Ureter (tissue), 1 donor: ENCODE results near the gene DUSP28. TPM values are rescaled to one million over a fixed set of nuclear protein-coding genes. Genes with fewer than 3 reads are reported as not detected.
"Not testable (repeated sequence)": the region's sequence is repeated elsewhere in the genome, so short reads cannot be mapped to it uniquely, and the experiment has no call there.

ENCODE experiments used
- DNase-seq: peaks from one replicate; pipeline ENCODE4 v3.0.0-alpha.2; 2020; ENCODE audit warnings: low spot score
- total RNA-seq: library from RNA; stranded (reverse); gene quantifications from one replicate; pipeline ENCODE4 v1.2.4, GENCODE V29; 2023
- donor health status: DM: yes; HTN: yes; CAD: no.

DUSP28 gene, protein sequence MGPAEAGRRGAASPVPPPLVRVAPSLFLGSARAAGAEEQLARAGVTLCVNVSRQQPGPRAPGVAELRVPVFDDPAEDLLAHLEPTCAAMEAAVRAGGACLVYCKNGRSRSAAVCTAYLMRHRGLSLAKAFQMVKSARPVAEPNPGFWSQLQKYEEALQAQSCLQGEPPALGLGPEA
- 6.2 TPM for total RNA-seq

GRCh38 chr2:240560084-240560479 is at the start of gene DUSP28:
Gene DUSP28 (plus strand): TSS chr2:240560357. CDS start chr2:240560685, 328 bp downstream.
- peak; percentile 91 for DNase-seq

DNA sequence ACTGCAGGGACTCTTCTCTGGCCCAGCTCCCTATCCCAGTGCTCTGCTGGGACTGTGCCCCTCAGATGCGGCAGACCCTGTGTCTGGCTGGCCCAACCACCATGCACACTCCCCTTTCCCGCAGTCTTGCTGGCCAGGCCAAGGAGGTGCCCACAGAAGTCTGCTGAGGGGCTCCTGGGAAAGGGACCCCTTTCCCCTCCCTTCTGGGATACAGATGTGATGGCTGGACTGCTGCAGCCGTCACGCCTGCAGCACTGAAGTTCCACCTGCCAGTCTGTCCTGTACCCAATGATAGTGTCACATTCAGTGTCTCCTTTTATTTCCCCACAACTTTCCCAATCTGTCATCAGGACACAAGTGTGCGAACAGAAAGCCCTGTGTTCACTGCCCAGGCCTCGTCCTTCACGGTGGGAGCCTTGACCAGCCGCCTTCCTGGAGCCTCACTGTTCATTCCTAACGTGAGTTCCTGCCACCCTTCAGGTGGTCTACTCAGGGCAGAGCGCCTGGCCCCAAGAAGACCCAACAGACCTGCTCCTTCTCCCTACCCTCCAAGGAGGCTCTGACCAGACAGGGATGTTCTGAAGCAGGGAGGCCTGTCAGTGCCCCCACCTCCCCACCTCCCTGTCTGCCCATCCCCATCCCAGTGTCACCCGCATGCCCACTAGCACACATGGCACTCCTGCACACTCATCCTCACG is 49.5 kb upstream of the DUSP28 start:
- DNase-seq: no peak

- no peak for DNase-seq
Observed at GRCh38 chr2:240511351-240512108, 48.6 kb upstream of the DUSP28 start.

DNA sequence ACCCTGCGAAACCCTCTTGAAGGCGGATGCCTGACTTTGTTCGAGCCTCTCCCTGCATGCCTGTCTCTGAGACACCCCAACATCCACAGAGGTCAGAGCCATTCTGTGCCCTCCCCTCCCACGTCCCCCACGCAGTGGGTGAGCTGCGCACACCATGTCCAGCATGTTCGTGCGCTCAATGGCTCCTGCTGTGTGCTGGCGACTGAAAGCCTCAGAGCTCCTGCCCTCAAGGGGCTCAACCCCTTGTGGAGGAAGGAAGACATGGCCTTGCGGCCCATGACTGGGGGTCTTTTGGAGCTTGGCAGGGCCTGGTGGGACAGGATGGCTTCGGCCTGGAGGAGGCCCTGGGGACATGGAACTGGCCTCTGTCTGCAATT is 48.1 kb upstream of the DUSP28 start:
- no peak for DNase-seq

DNA sequence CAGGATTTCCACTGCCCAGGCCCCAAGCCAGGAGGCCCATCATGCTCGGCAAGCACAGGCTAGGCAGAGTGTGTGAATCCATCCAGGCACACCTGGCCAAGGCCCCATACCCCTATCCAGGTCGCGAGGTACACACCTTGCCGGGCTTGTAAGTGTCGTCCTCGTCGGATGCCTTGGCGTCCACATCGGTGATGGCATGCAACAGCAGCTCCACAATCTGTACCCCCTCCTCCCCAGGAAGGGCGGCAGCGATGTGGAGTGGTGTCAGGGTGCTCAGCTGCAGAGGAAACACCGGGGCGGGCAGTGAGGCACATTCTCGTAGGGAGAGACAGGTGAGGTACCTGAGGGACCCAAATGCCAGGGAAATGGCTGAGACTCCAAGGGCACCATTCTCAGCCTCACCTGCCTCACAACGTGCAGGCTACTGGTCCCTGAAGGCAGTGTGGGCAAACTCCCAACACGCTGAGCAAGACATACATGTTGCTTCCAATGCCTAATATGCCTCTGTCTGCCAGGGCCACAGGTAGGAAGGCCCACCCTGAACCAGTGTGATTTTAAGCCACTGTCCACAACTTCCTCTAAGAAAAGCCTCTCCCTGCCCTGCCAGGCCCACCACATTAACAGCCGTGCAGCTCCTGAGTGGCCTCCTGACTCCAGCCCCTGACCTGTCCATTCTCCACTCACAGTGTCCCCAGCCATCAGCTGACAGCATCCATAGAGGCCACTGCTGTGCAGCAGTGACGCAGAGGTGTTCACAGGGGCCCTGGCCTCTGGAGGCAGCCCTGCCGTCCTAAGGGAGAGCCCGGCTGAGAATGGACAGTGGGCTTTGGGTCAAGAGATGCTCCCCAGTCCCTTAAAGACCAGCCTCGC is 47.3 kb upstream of the DUSP28 start:
- no peak for DNase-seq

DNA sequence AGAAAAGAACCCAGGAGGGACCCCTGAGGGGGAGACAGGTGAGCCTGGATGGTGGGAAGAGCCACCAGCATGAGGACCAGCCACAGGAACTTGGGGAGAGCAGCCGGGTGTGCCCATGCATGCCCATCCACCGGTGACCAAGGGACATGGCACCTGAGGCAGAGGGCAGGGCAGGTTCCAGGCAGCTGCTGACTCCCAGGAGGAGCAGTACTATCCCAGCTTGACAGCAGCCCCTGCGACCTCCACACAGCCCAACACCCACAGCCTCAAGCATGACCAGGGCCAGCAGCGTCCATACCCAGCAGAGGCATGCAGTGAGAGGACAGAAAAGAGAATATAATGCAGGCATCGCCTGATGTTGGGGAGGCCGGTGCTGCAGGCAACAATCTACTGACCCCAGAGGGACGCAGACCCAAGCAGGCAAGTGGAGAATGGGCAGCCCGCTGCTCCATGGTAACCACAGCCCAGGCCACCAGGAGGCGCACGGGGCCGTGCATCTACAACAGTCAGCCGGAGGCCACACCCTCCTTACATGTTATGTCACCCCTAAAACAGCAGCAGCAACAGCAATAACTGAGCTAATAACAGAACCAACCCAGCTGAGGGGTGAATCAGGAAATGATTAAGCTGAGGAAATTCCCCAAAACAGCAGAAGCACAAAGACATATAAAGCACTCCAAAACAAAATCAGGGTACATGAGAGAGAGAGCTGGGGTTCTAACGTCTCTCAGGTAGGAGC is 46.4 kb upstream of the DUSP28 start:
- DNase-seq: peak; percentile 78

- no peak for DNase-seq
Observed at GRCh38 chr2:240514631-240515030, 45.5 kb upstream of the DUSP28 start.

DNA sequence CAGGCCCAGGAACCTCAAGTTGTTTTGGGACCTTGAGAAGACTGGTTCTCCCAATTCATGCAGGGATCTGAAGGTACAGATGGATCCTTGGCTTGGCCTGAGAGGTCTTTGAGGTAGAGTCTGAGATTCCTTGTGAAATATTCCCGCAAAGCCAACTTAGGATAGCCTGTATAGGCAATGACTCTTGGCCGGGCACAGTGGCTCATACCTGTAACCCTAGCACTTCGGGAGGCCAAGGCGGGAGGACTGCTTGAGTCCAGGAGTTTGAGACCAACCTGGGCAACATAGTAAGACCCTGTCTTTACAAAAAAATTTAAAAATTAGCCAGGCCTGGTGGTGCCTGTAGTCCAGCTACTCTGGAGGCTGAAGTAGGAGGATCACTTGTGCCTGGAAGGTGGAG is 42.8 kb upstream of the DUSP28 start:
- no peak for DNase-seq

- no peak for DNase-seq
Observed at GRCh38 chr2:240518981-240519380, 41.2 kb upstream of the DUSP28 start.

DNA sequence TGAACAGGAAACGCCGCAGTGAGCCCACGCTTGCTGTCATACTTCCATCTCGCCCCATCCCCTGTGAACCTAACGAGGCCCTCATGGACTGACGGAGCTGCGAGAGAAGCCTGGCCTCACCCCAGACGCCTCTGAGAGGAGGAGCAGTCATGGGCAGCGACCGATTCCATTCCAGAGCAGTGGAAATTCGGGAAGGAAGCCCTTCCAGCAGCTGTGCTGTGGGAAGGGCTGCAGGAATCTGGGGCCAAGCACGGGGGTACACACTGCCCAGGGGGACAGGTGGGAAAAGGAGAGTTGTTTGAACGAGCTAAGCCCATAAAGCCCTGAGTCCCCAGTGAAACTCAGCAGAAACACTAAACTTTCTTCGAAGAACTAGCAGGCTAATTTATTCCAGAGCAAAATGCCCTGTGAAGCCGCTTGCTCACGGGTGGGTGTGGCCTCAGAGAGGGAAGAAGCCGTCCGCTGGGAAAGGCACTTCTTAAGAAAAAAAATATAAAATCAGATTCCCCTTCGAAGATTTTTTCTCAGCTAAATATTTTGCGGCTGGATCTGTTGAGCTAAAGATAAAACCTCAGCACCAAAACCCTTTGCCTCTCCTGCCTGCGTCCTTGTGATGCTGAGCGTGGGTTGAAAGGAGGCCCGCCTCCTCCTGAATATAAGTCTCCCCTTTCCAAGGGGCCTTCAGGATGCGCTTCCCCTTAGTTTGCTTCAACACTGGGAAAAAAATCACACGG is 40.6 kb upstream of the DUSP28 start:
- DNase-seq: no peak

DNA sequence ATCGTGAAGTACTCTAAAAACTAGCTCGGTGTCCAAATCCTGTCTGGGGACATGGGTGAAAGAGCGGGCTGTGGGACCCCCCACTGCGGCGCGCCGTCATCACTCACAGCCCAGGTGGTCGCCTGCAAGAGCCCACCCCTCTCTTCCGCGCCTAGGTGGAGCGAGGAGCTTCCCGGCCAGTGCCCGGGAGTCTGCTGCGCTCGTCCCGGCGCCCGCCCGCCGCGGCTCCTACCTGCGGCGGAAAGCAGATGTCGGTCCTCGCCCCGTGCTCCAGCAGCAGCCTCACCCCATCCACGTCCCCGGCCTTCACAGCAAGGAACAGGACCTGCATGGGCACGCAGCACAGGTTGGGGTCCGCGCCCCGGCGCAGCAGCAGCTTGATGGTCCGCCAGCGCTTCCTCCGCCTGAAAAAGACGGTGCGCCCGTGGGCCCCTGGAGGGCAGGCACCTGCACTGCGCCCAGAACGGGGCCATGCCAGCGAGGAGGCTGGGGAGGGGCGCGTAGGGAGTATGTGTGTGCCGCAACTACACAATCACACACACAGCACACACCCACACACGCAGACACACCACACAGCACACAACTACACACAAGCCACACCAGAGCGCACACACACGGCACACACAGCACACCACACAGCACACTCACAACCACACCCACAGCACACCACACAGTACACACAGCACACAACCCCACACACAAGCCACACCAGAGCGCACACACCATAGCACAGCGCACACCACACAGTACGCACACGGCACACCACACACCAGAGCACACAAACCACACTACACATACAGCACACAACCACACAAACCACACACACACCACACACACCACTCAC is 39.8 kb upstream of the DUSP28 start:
- no peak for DNase-seq

DNA sequence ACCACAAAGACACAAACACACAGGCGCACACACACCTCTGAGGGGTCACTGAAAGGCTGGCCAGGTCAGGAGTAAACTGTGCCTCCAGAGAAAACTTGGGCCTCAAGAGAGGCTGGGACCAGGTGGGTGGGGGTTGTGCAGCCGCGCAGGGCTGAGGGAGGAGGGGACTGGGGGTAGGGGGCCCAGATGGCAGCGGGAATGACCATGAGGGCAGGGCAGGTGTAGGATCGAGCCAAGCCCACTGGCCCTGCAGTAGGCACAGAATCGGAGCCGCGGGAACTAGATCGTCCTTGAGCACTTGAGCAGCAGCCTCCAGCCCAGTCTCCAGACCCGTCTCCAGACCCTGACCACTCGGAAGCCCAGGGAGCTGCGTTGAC is 39.2 kb upstream of the DUSP28 start:
- DNase-seq: no peak

- DNase-seq: not testable (repeated sequence)
Observed at GRCh38 chr2:240521885-240522284, 38.3 kb upstream of the DUSP28 start.

DNA sequence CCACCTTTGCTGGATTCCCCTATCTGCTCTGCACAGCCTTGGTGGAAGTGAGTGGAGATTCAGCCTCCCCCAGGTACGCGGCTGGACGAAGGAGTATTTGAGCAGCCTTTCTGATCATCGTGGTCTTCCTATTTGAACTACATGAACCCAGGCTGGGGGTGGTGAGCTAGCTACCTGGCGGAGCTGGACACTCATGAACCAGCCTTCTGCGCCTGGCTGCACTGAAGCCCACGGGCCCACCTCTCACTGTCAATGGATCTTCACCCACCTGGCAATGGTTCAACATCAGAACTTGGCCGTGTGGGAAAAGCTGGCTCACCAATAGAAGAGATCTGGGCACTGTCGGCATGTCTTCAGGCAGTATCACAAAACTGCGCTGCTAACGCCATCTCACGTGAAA is 37.8 kb upstream of the DUSP28 start:
- no peak for DNase-seq

- DNase-seq: no peak
Observed at GRCh38 chr2:240523451-240524281, 36.5 kb upstream of the DUSP28 start.

- DNase-seq: no peak
Observed at GRCh38 chr2:240524963-240525718, 35.0 kb upstream of the DUSP28 start.

DNA sequence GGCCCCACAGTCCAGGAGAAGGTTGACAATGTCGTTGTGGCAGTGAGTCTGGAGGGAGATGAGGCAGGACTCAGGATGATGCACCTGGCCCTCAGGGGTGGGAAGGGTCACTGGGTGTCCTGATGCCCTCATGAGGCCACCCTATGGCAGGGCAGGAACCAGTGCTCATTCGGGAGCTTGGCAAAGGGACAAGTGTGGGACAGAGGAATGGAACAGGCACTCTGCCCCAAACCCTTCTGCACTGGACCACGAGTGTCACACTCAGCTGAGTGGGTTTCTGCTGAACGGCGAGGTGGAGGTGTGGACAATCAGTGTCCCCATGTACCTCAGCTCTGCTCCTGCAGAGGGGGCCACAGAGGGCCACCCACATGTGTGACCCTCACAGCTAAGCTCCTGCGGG is 34.4 kb upstream of the DUSP28 start:
- no peak for DNase-seq

DNA sequence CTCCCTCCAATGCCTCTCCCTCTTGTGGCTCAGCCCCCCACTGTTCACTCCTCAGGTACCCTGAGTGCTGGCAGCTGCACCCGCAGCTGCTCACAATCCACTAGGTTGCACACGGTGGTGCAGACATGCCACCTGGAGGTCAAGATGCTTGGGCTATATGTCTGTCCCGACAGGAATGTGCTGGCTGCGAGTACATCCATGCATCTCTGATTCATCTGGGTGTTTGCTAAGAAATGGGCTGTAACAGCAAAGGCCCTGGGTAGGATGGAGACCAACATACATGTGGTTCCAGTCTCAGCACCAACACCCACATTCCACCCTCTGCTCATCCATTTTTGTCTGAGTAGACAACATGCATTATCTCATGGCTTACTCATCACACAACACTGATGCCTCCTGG is 33.6 kb upstream of the DUSP28 start:
- no peak for DNase-seq
